Testis (tissue), 3 donors: ENCODE results near the gene PDE6A. TPM values are rescaled to one million over a fixed set of nuclear protein-coding genes. Genes with fewer than 3 reads are reported as not detected.
A peak's percentile ranks its signal among the peaks of the same experiment; 100 is the strongest.

Experiments used
- DNase-seq: peaks from one replicate; pipeline ENCODE4 v3.0.0-alpha.2; 2019
- H3K27ac ChIP-seq, 2 donors: fragments of 200-600 bp; sonication (generic); one replicate each; pipeline ENCODE4 v1.5.1; 2019
- H3K27me3 ChIP-seq: fragments of 200-600 bp; sonication (generic); one replicate; pipeline ENCODE4 v1.5.1; 2019
- H3K36me3 ChIP-seq: fragments of 200-600 bp; sonication (generic); one replicate; pipeline ENCODE4 v1.5.1; 2017; ENCODE audit warnings: low read depth; ENCODE audit errors: missing control alignments
- H3K4me1 ChIP-seq: fragments of 200-600 bp; sonication (generic); one replicate; pipeline ENCODE4 v1.5.1; 2019
- H3K4me3 ChIP-seq, 2 donors: fragments of 200-600 bp; sonication (generic); one replicate each; pipeline ENCODE4 v1.5.1; 2017 to 2019
- H3K9me3 ChIP-seq: fragments of 200-600 bp; sonication (generic); one replicate; pipeline ENCODE4 v1.5.1; 2017
- CTCF ChIP-seq, 3 experiments: fragments of 450-650 bp in 2 of 3; fragments of 200-600 bp in 1 of 3; sonication (generic) in 1 of 3; IDR thresholded peaks; one replicate each; pipeline ENCODE4 v1.5.1; 2016 to 2019; ENCODE audit warnings: antibody characterized with exemption in 3 of 3, mild to moderate bottlenecking in 2 of 3, moderate library complexity in 1 of 3
- POLR2A ChIP-seq: fragments of 450-650 bp; IDR thresholded peaks from one replicate; pipeline ENCODE4 v1.6.1; 2017; ENCODE audit warnings: antibody characterized with exemption, mild to moderate bottlenecking, moderate library complexity
- WGBS, 2 donors: methylation state at CpG; one replicate each; pipeline ENCODE4 v1.1.5; 2018; 5-methylcytosine and 5-hydroxymethylcytosine counted together
- intact Hi-C: fragments of 100-400 bp; cut with DNase I; formaldehyde crosslinking; loops from one replicate; pipeline ENCODE4 v1.15.1; 2023; ENCODE audit warnings: low total_unique reads
- polyA plus RNA-seq: library from polyadenylated mRNA; stranded (reverse); fragments of 350-450 nt; fragmentation: Illumina TruSeq; extraction: RNeasy Lipid Tissue Mini Kit (QIAGEN cat#74804); gene quantifications from one replicate; pipeline ENCODE4 v1.2.3, GENCODE V29; 2014; ENCODE audit warnings: low read depth, low replicate concordance; ENCODE audit not compliant: insufficient read depth
- total RNA-seq, 2 donors: library from RNA; depleted of rRNA; stranded (reverse); fragments of >200 nt; gene quantifications; one replicate each; pipeline ENCODE4 v1.2.3, GENCODE V29; 2016

The PDE6A gene
- total and polyA plus RNA-seq, 3 donors from 2014 or later = 2.9 to 4.6 (median 3.2) TPM

- WGBS, 2 donors = 38 to 56% methylated on average over 3 of the region's 3 CpGs
- TF ChIP-seq CTCF (IDR thresholded peaks at IDR 0.05) (no peak), POLR2A (no peak)
- H3K4me1 ChIP-seq = peaks cover 9% of the 10 kb centered on the region
- H3K27me3 ChIP-seq = no peaks in the 10 kb centered on the region
- no peaks in the 10 kb centered on the region for H3K9me3 ChIP-seq
- no peak overlapping the region for H3K27ac ChIP-seq
- intact Hi-C loops = loop anchor here (10.0 kb wide), 1 partner anchor 122 kb away; no protein-coding TSS in a partner anchor
- H3K36me3 ChIP-seq = no peaks in the 10 kb centered on the region
- H3K4me3 ChIP-seq = no peak overlapping the region
- no peak for DNase-seq
Measured at GRCh38 chr5:149966946-149967345, 22.4 kb upstream of the PDE6A start.

DNA sequence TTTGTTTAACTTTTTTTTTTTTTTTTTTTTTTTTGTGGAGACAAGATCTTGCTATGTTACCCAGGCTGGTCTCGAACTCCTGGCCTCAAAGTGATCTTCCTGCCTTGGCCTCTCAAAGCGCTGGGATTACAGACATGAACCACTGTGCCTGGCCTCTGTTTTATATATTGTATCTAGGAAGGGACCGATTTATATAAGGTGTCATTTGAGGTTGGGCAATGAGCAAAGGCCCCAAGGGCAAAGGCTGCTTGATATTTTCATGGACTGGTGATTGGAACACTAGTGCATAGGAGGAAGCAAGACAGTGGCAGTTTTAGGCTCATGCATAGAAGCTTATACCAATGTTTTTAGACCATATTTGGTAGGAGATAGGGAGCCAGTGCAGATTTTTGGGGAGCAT, 19.1 kb upstream of the PDE6A start:
- intact Hi-C loops = loop anchor here (10.0 kb wide), 1 partner anchor 119 kb away; no protein-coding TSS in a partner anchor
- Histone ChIP-seq H3K4me1 (peaks cover 24% of the 10 kb centered on the region), H3K36me3 (no peaks in the 10 kb centered on the region), H3K27ac (no peak overlapping the region), H3K9me3 (no peaks in the 10 kb centered on the region), H3K27me3 (no peaks in the 10 kb centered on the region), H3K4me3 (no peak overlapping the region)
- WGBS, 2 donors = 93 to 95% methylated on average over 3 of the region's 3 CpGs
- no peak for TF ChIP-seq CTCF (IDR thresholded peaks at IDR 0.05)
- TF ChIP-seq POLR2A = no peak
- DNase-seq = no peak

GRCh38 chr5:149962601-149963300, 18.2 kb upstream of the PDE6A start:
- no peak overlapping the region for H3K27ac ChIP-seq
- no peak overlapping the region for H3K4me3 ChIP-seq
- DNase-seq = no peak
- no peaks in the 10 kb centered on the region for H3K36me3 ChIP-seq
- 90 to 92% methylated on average over 5 of the region's 5 CpGs for WGBS, 2 donors
- no peak for TF ChIP-seq POLR2A
- TF ChIP-seq CTCF (IDR thresholded peaks at IDR 0.05) = no peak
- H3K4me1 ChIP-seq = peaks cover 24% of the 10 kb centered on the region
- no peaks in the 10 kb centered on the region for H3K27me3 ChIP-seq
- intact Hi-C loops = loop anchor here (10.0 kb wide), 1 partner anchor 118 kb away; no protein-coding TSS in a partner anchor
- no peaks in the 10 kb centered on the region for H3K9me3 ChIP-seq

DNA sequence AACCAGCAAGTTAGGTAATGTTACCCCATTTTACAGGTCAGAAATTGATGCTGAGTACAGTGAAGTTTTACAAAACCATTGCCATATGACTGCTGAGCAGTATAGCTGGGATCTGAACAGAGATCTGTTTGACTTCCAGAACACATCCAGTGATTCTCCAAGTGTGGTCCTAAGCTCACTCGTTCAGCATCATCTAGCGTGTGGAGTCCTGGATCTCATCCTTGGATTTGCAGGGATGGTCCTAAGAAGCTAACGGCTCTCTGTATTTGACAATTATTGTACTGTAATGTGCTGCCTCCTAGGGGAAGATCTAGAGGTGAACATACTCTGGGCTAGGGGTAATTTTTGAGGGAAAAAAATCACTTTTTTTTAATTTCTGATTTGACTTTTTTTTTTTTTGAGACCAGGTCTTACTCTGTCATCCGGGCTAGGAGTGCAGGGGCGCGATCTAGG, 17.4 kb upstream of the PDE6A start:
- no peaks in the 10 kb centered on the region for H3K9me3 ChIP-seq
- 51 to 58% methylated on average over 6 of the region's 6 CpGs for WGBS, 2 donors

More for the DNA sequence above, 17.4 kb upstream of the PDE6A start:
- Histone ChIP-seq H3K27me3 (no peaks in the 10 kb centered on the region), H3K4me3 (no peak overlapping the region), H3K36me3 (no peaks in the 10 kb centered on the region), H3K27ac (no peak overlapping the region), H3K4me1 (peaks cover 16% of the 10 kb centered on the region)
- no peak for TF ChIP-seq POLR2A
- peak; percentile 25 to 64 (median 47) for TF ChIP-seq CTCF (IDR thresholded peaks at IDR 0.05)
- no peak for DNase-seq
- intact Hi-C loops = loop anchor here (10.0 kb wide), 1 partner anchor 117 kb away; no protein-coding TSS in a partner anchor
